Esophagus (tissue), 2 donors: ENCODE data around the gene CASZ1. TPM values are rescaled to one million over a fixed set of nuclear protein-coding genes. Genes with fewer than 3 reads are reported as not detected.

Experiments used
- H3K27ac ChIP-seq, 2 donors: one replicate each; pipeline ENCODE4 v1.5.1; 2013; ENCODE audit warnings: low read depth in 2 of 2, mild to moderate bottlenecking in 2 of 2, inconsistent platforms in 1 of 2, low read length in 1 of 2, moderate library complexity in 1 of 2
- H3K27me3 ChIP-seq, 2 donors: one replicate each; pipeline ENCODE4 v1.6.1; 2013; ENCODE audit warnings: low read length in 2 of 2, control low read depth in 1 of 2, mild to moderate bottlenecking in 1 of 2; ENCODE audit not compliant: insufficient read depth in 2 of 2, control insufficient read depth in 1 of 2
- H3K36me3 ChIP-seq, 2 donors: one replicate each; pipeline ENCODE4 v1.6.1; 2013; ENCODE audit warnings: low read length in 1 of 2; ENCODE audit not compliant: control insufficient read depth in 2 of 2, insufficient read depth in 2 of 2
- H3K4me1 ChIP-seq, 2 donors: one replicate each; pipeline ENCODE4 v1.6.1; 2013; ENCODE audit warnings: low read length in 1 of 2; ENCODE audit not compliant: control insufficient read depth in 2 of 2, insufficient read depth in 2 of 2
- H3K4me3 ChIP-seq, 2 donors: one replicate each; pipeline ENCODE4 v1.5.1; 2013; ENCODE audit warnings: low read length in 2 of 2, mild to moderate bottlenecking in 2 of 2, low read depth in 1 of 2, moderate library complexity in 1 of 2
- H3K9me3 ChIP-seq, 2 donors: one replicate each; pipeline ENCODE4 v1.6.1; 2013; ENCODE audit warnings: mild to moderate bottlenecking in 2 of 2, low read depth in 1 of 2, low read length in 1 of 2, moderate library complexity in 1 of 2; ENCODE audit not compliant: control insufficient read depth in 2 of 2, insufficient read depth in 1 of 2
- WGBS, 2 donors: extraction: QIAGEN DNeasy Blood & Tissue Kit; methylation state at CpG; one replicate each; pipeline ENCODE4 v1.1.7; 2013; 5-methylcytosine and 5-hydroxymethylcytosine counted together
- polyA plus RNA-seq, 2 donors: library from polyadenylated mRNA; stranded (reverse); fragments of 200-250 nt; gene quantifications; one replicate each; pipeline ENCODE4 v1.2.3, GENCODE V29; 2013
- donor health status: healthy with polysubstance abuse.
- donor health status: Bipolar disorder and iron deficiency.

CASZ1 gene
- polyA plus RNA-seq, 2 donors = 10.8 to 18.1 TPM

DNA sequence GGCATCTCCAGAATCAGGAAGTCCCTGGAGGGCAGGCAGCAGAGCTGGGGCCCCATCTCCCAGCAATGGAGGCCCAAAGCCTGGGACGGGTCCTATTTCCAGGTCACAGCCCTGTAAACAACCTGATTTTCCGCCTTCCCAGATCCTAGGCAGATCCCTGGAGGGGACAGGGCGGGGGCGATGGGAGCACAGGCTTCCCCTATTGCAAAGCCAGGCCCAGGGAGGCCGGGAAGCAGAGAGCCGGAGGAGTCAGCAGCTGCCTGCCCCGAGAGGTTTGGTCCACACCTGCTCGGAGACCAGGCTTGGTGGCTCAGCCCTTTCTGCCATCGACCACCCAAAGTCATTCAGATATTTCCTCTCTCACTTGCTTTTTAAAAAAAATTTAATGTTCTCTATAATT lies 29.2 kb downstream of the CASZ1 start:
- Histone ChIP-seq H3K4me1 (peaks cover 7 to 35% of the 10 kb centered on the region in 2 donors), H3K9me3 (no peaks in the 10 kb centered on the region), H3K36me3 (no peaks in the 10 kb centered on the region), H3K4me3 (no peak overlapping the region), H3K27ac (peak overlapping the region in 1 of 2 donors; percentile 6), H3K27me3 (no peaks in the 10 kb centered on the region)
- 81 to 82% methylated on average over 9 of the region's 9 CpGs for WGBS, 2 donors

DNA sequence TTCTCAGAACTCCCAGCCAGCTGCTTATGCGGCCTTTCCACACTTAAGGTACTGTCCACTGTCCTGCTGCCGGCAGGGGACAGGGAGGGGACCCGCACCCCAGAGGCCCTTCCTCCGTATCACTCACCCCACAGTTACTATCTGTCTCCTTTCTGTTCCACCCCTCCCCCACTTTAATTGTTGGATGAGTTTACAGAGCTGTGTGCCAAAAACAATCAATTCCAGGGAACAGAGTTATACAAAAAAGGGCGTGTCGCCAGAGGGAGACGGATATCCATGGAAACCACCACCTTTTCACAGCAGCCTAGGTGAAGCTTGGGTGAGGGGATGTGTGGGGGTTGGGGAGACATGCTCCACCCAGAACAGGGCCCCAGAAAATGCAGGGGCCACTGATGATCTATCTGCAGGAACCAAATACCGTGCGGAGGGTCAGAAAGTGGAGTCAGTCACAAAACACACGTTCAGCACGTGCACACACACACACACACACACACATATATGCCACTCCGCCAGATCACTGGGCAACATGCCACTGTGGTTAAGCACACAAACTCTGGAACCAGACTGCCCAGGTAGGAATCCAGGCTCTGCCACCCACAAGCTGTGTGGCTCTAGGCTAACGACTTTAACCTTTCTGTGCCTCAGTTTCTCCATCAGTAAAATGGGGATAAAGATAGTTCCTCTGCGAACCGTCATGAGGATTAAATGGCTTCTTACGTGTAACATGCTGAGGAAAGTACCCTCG lies 30.5 kb downstream of the CASZ1 start:
- Histone ChIP-seq H3K9me3 (no peaks in the 10 kb centered on the region), H3K4me3 (no peak overlapping the region), H3K36me3 (no peaks in the 10 kb centered on the region), H3K27ac (peak overlapping the region; percentile 83 to 90), H3K4me1 (peaks cover 8 to 37% of the 10 kb centered on the region in 2 donors), H3K27me3 (no peaks in the 10 kb centered on the region)
- 33 to 39% methylated on average over 17 of the region's 17 CpGs for WGBS, 2 donors

DNA sequence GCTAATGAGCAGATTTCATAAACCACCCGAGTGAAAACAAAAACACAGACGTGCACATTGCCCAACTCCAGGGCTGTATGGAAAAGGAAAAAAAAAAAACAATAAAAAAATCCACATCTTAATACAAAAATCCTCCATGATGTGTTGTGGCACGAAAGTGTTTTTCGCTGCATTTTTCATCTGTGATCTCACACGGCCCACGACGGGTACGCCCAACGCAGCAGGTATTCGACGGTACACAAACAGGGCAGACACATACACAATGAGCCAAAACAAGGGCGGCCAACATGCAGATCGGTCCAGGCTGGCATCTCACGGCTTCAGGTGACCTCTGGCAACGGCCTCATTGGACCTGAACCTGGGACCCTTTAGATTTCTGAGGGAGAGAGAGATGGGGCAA lies 31.1 kb downstream of the CASZ1 start:
- Histone ChIP-seq H3K9me3 (no peaks in the 10 kb centered on the region), H3K4me1 (peaks cover 11 to 41% of the 10 kb centered on the region in 2 donors), H3K4me3 (no peak overlapping the region), H3K27ac (peak overlapping the region; percentile 83 to 90), H3K27me3 (no peaks in the 10 kb centered on the region), H3K36me3 (peaks cover 0 to 4% of the 10 kb centered on the region in 2 donors)
- 42 to 54% methylated on average over 15 of the region's 15 CpGs for WGBS, 2 donors

DNA sequence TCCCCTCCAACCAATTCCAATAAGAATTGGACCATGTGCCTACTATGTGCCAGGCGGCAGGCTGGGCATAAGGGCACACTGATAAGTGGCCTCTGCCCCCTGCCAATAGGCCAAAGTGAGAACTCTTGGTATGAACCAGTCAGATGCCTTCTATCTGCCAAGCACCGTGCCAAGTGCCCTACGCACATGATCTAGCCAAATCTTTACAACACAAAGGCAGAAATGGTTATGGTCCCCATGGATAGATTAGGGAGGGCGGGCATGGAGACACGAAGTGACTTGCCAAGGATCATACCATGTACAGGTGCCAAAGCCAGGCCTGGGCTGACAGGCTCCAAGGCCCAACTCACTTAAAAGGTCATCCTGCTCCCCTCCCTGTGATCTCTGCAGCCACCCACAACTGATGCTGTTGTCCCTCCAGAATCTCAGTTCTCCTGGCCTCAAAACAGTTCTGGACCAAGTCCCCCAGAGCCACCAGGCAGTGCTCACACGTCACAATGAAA lies 32.1 kb downstream of the CASZ1 start:
- Histone ChIP-seq H3K9me3 (no peaks in the 10 kb centered on the region), H3K27me3 (no peaks in the 10 kb centered on the region), H3K36me3 (peaks cover 0 to 10% of the 10 kb centered on the region in 2 donors), H3K4me1 (peaks cover 11 to 41% of the 10 kb centered on the region in 2 donors), H3K4me3 (no peak overlapping the region), H3K27ac (peak overlapping the region; percentile 83 to 90)
- WGBS, 2 donors = 58 to 59% methylated on average over 6 of the region's 6 CpGs

DNA sequence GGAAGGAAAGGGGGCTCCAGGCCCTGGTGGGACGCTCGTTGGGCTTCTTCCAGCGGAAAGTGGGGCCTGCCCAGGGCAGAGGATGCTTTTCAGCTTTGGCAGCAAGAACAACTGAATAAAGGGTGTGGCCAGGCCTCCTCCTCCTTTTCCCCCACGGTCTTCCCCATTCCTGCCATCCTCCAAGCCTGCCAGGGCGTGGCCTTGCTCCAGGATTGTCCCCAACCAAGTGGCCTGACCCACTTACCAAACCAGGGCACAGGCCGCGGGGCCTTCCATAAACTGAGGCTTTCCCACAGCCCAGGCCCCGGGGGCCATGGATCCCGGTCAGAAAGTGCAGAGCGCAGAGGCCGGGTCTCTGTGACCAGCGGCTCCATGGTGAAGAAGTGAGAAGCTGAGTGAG lies 33.6 kb downstream of the CASZ1 start:
- H3K27ac ChIP-seq = peak overlapping the region in 1 of 2 donors; percentile 14
- WGBS, 2 donors = 77 to 84% methylated on average over 12 of the region's 12 CpGs
- H3K4me3 ChIP-seq = no peak overlapping the region
- no peaks in the 10 kb centered on the region for H3K27me3 ChIP-seq
- H3K4me1 ChIP-seq = peaks cover 11 to 41% of the 10 kb centered on the region in 2 donors
- no peaks in the 10 kb centered on the region for H3K9me3 ChIP-seq
- H3K36me3 ChIP-seq = peaks cover 0 to 15% of the 10 kb centered on the region in 2 donors

DNA sequence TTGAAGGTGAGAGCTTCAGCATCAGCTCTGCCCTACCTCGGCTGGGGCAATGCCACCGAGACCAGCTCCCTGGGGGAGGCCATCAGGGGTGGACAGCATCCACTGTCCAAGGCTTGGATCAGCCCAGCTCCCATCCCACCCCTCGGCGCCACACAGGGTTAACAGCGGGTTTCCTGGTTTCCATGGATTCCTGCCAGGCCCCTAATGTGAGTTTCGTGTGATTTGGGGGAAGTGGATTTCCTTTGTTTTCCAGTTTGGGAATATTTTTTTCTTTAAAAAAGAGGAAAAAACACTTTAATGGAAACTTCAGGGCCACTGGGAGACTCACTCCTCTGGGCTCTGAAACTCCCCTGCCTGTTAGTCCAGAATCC lies 34.3 kb downstream of the CASZ1 start:
- H3K4me3 ChIP-seq = no peak overlapping the region
- H3K27me3 ChIP-seq = no peaks in the 10 kb centered on the region
- peaks cover 0 to 15% of the 10 kb centered on the region in 2 donors for H3K36me3 ChIP-seq
- H3K9me3 ChIP-seq = no peaks in the 10 kb centered on the region
- peak overlapping the region; percentile 27 to 35 for H3K27ac ChIP-seq
- 45 to 47% methylated on average over 6 of the region's 6 CpGs for WGBS, 2 donors
- peaks cover 11 to 40% of the 10 kb centered on the region in 2 donors for H3K4me1 ChIP-seq

DNA sequence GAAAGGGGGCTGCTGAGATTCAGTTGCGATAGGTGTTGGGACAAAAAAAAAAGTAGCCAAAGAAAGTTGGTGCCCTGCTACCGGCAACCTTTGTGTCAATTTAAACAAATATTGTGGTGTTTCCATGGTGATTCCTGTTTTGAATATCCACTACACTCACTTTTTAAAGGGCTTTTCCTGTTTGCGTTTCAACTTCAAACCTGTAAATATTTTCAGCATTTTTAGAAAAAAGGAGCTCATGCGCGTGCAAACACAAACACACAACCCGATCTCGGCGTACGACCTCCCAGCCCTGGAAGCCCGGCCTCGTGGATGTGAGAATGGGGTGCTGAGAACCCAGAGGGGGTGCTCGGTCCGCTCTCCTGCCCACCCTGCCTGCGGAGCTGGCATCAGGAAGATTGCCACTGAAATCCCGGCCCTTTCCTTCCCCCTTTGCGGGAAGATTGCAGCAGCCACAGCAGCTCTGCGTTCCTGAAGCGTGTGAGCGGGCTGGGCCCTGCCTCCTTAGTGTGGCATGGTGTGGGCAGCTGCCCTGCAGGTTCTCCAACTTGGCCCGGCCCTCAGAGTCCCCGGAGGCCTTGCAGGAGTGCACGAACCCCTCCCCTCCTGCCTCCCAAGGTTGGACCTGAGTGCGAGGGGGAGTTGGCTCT lies 34.8 kb downstream of the CASZ1 start:
- Histone ChIP-seq H3K27me3 (no peaks in the 10 kb centered on the region), H3K4me1 (peaks cover 11 to 40% of the 10 kb centered on the region in 2 donors), H3K27ac (peak overlapping the region; percentile 27 to 35), H3K4me3 (no peak overlapping the region), H3K9me3 (no peaks in the 10 kb centered on the region), H3K36me3 (peaks cover 0 to 15% of the 10 kb centered on the region in 2 donors)
- WGBS, 2 donors = 34 to 44% methylated on average over 23 of the region's 23 CpGs

DNA sequence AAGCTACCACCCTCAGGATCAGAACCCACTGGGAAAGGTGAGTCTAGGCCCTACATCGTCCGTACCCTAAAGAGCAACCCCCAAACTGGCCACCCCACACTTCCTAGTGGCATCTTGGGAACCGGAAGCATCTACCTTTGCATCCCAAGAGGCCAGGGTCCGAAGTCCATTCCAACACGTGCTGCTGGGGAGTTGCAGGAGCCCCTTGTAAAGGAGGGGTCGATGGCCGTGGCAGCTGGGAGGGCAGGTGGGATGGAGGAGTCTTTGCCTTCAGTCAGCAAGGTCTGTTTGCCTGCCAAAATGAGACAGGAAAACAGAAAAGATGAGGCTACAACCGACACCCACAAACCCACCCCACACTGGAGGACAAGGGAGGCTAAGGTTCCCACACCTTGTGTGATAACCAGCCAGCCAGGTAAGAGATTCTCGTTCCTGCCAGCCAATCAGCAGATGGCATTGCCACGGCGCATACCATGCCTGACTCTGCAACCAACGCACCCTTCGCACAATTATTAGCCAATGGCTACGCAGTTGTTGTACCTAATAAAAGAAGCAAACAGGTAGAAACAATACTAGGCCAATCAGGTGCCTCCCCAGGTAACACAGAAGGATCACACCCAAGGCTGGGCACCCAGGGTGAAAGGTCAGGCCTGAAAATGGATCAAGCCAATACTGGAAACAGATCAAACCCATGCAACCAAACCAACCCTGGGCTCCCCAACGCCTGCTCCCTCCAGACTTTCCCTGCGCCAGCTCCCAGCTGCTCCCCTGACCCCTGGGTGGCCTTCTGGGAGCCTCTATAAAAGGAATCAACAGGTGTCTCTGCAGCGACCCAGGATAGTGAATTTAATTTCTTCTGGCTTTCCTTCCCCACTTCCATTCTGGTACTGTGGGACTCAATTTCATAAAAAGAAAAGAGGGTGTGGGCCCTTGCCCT lies 35.6 kb downstream of the CASZ1 start:
- no peaks in the 10 kb centered on the region for H3K9me3 ChIP-seq
- no peaks in the 10 kb centered on the region for H3K27me3 ChIP-seq
- no peak overlapping the region for H3K4me3 ChIP-seq
- H3K36me3 ChIP-seq = peaks cover 0 to 15% of the 10 kb centered on the region in 2 donors
- H3K4me1 ChIP-seq = peaks cover 19 to 43% of the 10 kb centered on the region in 2 donors
- 86 to 87% methylated on average over 17 of the region's 17 CpGs for WGBS, 2 donors
- H3K27ac ChIP-seq = no peak overlapping the region
